ENCODE measurements around the gene SPSB2. TPM values are rescaled to one million over a fixed set of nuclear protein-coding genes. Genes with fewer than 3 reads are reported as not detected.
"Not testable (repeated sequence)": the region's sequence is repeated elsewhere in the genome, so short reads cannot be mapped to it uniquely, and the experiment has no call there.

Gene SPSB2
- total RNA-seq, 1 experiment from 2014 or later: 11.6 TPM

DNA sequence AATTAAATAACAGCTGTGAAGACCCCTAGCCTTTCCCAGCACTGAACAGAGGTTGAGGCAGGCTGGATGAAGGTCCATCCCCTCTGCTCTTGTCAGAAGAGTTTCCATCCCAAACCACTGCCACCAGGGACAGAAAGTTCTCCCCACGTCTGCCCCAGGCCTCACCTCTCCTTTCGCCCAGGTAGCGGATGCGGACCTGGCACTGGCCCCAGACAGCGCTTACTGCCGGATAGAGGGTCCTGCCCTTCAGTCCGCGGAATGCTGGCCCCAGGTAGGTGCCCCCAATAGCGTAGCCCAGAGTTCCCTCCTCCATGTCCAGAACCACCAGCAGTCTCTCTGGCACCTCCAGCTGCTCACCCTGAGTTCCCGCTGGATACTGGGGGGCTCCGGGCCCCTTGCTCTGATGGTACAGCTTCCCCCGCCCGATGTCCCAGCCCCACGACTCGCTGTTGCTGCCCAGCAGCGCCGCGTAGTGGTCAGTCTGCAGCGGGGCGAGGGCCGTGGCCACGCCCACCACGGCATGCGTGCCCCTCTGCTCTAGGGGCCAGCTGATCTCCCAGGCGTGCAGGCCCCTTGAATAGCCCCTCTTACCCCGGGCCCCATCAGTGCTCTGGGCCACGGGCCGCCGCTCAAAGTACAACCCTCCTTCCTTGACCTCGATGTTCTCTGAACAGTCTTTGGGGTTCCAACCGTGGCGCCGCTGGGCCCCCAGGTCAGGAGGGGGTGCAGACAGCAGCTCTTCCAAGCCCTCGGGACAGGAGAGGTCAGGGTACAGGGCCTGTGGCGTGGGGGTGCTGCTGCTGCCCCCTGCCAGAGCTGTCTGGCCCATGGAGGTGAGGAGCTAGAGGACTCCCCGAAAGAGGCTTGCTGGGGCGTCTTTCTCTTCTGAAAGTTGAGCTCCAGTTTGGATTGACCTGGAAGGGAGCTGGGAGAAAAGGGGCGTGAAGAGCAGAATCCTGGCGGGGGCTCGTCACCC is 742 bp downstream of the SPSB2 start:
- in situ Hi-C loops (cut with HindIII; ENCODE audit: low pct_unique_long_range_greater_than_20kb, low sequenced_read_pairs): no loop called here
- ATAC-seq: peak; percentile 68
- TSS peak; percentile 95 for BruUV-seq (replicated peaks)
- H3K9me3 ChIP-seq (ENCODE audit: control insufficient read depth, insufficient read depth, low read depth, low read length): no peaks in the 10 kb centered on the region
- ChIA-PET CTCF (interaction anchor here (1.2 to 1.4 kb wide), 4 partner anchors 19 to 119 kb away, joined by 3 to 5 read pairs (median 4); partner anchors contain the start of genes CDCA3, MLF2, PTMS and USP5), POLR2A (interaction anchor here (0.5 to 0.6 kb wide), 3 partner anchors 19 to 338 kb away, joined by 3 to 8 read pairs (median 7); partner anchors contain the start of gene GAPDH)
- H3K27me3 ChIP-seq (ENCODE audit: control insufficient read depth, insufficient read depth, low read length): no peaks in the 10 kb centered on the region
- intact Hi-C loops (cut with micrococcal nuclease; ENCODE audit: unreplicated experiment): no loop called here
- H3K36me3 ChIP-seq (ENCODE audit: control insufficient read depth, insufficient read depth, low read length): peaks cover 6% of the 10 kb centered on the region; the same call in 1 of the 2 replicates
- H3K4me3 ChIP-seq (ENCODE audit: low read depth in 2 of 2, low read length in 2 of 2): peak overlapping the region; percentile 75 to 84
- H3K4me1 ChIP-seq (ENCODE audit: control insufficient read depth, insufficient read depth, low read length): peaks cover 23% of the 10 kb centered on the region
- DNase-seq (ENCODE audit: low read depth, low spot score): no peak
- peak overlapping the region; percentile 88 for H3K27ac ChIP-seq (ENCODE audit: low read length)
- TF ChIP-seq POLR2AphosphoS5 (IDR thresholded peaks at IDR 0.05; ENCODE audit: low read depth, low read length): 0 out of 2 replicates have a peak, but pooled peaks have one; percentile 1
- TF ChIP-seq, protein P1, sequence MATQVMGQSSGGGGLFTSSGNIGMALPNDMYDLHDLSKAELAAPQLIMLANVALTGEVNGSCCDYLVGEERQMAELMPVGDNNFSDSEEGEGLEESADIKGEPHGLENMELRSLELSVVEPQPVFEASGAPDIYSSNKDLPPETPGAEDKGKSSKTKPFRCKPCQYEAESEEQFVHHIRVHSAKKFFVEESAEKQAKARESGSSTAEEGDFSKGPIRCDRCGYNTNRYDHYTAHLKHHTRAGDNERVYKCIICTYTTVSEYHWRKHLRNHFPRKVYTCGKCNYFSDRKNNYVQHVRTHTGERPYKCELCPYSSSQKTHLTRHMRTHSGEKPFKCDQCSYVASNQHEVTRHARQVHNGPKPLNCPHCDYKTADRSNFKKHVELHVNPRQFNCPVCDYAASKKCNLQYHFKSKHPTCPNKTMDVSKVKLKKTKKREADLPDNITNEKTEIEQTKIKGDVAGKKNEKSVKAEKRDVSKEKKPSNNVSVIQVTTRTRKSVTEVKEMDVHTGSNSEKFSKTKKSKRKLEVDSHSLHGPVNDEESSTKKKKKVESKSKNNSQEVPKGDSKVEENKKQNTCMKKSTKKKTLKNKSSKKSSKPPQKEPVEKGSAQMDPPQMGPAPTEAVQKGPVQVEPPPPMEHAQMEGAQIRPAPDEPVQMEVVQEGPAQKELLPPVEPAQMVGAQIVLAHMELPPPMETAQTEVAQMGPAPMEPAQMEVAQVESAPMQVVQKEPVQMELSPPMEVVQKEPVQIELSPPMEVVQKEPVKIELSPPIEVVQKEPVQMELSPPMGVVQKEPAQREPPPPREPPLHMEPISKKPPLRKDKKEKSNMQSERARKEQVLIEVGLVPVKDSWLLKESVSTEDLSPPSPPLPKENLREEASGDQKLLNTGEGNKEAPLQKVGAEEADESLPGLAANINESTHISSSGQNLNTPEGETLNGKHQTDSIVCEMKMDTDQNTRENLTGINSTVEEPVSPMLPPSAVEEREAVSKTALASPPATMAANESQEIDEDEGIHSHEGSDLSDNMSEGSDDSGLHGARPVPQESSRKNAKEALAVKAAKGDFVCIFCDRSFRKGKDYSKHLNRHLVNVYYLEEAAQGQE (IDR thresholded peaks at IDR 0.05; ENCODE audit: insufficient read depth in 1 of 2, low read depth in 2 of 2, low read length in 1 of 2): no peak
- TF ChIP-seq, protein P2, sequence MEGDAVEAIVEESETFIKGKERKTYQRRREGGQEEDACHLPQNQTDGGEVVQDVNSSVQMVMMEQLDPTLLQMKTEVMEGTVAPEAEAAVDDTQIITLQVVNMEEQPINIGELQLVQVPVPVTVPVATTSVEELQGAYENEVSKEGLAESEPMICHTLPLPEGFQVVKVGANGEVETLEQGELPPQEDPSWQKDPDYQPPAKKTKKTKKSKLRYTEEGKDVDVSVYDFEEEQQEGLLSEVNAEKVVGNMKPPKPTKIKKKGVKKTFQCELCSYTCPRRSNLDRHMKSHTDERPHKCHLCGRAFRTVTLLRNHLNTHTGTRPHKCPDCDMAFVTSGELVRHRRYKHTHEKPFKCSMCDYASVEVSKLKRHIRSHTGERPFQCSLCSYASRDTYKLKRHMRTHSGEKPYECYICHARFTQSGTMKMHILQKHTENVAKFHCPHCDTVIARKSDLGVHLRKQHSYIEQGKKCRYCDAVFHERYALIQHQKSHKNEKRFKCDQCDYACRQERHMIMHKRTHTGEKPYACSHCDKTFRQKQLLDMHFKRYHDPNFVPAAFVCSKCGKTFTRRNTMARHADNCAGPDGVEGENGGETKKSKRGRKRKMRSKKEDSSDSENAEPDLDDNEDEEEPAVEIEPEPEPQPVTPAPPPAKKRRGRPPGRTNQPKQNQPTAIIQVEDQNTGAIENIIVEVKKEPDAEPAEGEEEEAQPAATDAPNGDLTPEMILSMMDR (IDR thresholded peaks at IDR 0.05): peak; percentile 96
- TF ChIP-seq TCF7L2 (IDR thresholded peaks at IDR 0.05; ENCODE audit: low read depth, low read length): no peak
- TF ChIP-seq SIN3A (IDR thresholded peaks at IDR 0.05; ENCODE audit: borderline replicate concordance, insufficient read depth, low read depth, low read length): 0 out of 2 replicates have a peak, but pooled peaks have one; percentile 42

DNA sequence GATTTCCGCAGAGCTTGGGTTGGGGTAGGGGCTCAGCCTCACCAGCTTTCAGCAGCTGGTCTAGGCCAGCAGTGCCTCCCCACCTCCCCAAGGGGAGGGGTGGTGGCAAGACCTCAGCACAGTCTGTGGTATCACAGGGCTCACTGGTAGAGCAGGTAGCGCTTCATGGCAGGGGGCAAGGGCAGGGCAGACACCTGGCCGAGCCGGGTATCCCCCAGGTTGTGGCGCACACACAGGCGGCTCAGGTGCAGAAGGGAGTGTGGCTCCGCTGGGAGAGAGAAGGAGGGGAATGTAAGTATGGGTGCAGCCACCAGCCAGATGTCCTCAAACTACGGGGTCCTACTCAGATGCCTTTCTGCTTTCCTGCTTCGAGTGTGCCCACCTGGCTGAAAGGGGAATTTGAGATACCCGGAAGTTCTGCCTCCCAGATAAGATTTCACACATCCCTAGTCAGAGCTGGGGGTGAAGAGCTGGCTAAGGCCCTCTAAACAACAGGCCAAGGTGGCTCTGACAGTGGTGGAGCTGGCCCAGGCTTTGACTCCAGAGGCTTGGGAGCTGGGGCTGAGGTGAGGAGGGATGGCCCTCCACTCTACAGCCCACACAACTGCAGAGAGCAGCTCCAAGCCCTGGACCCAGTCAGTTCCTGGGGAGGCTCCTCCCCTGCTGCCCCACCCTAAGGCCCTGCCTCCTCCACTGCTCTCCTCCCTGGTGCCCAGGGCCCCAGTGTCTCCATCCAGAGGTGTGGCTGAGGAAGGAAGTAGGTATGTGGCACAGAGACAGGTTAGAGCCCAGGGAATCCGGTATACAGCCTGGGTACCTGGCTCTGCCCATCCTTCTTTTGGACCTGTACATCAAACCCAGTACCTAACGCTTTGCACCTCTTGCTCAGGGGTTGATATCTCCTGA is 1.8 kb downstream of the SPSB2 start:
- Histone ChIP-seq H3K4me3 (ENCODE audit: low read depth in 2 of 2, low read length in 2 of 2) (peak overlapping the region; percentile 75 to 84), H3K9me3 (ENCODE audit: control insufficient read depth, insufficient read depth, low read depth, low read length) (no peaks in the 10 kb centered on the region), H3K27ac (ENCODE audit: low read length) (peak overlapping the region; percentile 88), H3K27me3 (ENCODE audit: control insufficient read depth, insufficient read depth, low read length) (no peaks in the 10 kb centered on the region), H3K4me1 (ENCODE audit: control insufficient read depth, insufficient read depth, low read length) (peaks cover 28% of the 10 kb centered on the region), H3K36me3 (ENCODE audit: control insufficient read depth, insufficient read depth, low read length) (peaks cover 6% of the 10 kb centered on the region; the same call in 1 of the 2 replicates)
- DNase-seq (ENCODE audit: low read depth, low spot score) (no peak), ATAC-seq (peak; percentile 55)
- CTCF ChIA-PET: interaction anchor here (1.2 kb wide), 1 partner anchor 105 kb away, joined by 5 read pairs; the partner anchor contains the start of gene PTMS
- BruUV-seq (replicated peaks): no TSS peak
- in situ Hi-C loops (cut with HindIII; ENCODE audit: low pct_unique_long_range_greater_than_20kb, low sequenced_read_pairs): no loop called here
- intact Hi-C loops (cut with micrococcal nuclease; ENCODE audit: unreplicated experiment): no loop called here
- peak; percentile 86 for TF ChIP-seq POLR2AphosphoS5 (IDR thresholded peaks at IDR 0.05; ENCODE audit: low read depth, low read length)
- TF ChIP-seq, protein P2 (IDR thresholded peaks at IDR 0.05): no peak
- POLR2A ChIA-PET: interaction anchor here (0.6 kb wide), 2 partner anchors 11 to 23 kb away, joined by 4 to 8 read pairs; no protein-coding TSS in a partner anchor

DNA sequence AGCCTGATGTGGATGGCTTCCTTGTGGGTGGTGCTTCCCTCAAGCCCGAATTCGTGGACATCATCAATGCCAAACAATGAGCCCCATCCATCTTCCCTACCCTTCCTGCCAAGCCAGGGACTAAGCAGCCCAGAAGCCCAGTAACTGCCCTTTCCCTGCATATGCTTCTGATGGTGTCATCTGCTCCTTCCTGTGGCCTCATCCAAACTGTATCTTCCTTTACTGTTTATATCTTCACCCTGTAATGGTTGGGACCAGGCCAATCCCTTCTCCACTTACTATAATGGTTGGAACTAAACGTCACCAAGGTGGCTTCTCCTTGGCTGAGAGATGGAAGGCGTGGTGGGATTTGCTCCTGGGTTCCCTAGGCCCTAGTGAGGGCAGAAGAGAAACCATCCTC is 2.8 kb downstream of the SPSB2 start:
- H3K4me3 ChIP-seq (ENCODE audit: low read depth in 2 of 2, low read length in 2 of 2); H3K27ac ChIP-seq (ENCODE audit: low read length); H3K36me3 ChIP-seq (ENCODE audit: control insufficient read depth, insufficient read depth, low read length); ATAC-seq; DNase-seq (ENCODE audit: low read depth, low spot score); in situ Hi-C loops (cut with HindIII; ENCODE audit: low pct_unique_long_range_greater_than_20kb, low sequenced_read_pairs); H3K9me3 ChIP-seq (ENCODE audit: control insufficient read depth, insufficient read depth, low read depth, low read length); intact Hi-C loops (cut with micrococcal nuclease; ENCODE audit: unreplicated experiment); H3K27me3 ChIP-seq (ENCODE audit: control insufficient read depth, insufficient read depth, low read length): not testable (repeated sequence)
- ChIA-PET POLR2A (interaction anchor here (0.6 to 1.3 kb wide), 2 partner anchors 59 to 64 kb away, joined by 3 to 4 read pairs; no protein-coding TSS in a partner anchor), CTCF (interaction anchor here (0.6 to 0.7 kb wide), 3 partner anchors 10 to 59 kb away, joined by 4 read pairs; no protein-coding TSS in a partner anchor)
- BruUV-seq (replicated peaks): TSS peak; percentile 91
- H3K4me1 ChIP-seq (ENCODE audit: control insufficient read depth, insufficient read depth, low read length): peaks cover 28% of the 10 kb centered on the region

Data from Panc1 (cell line).